Measurements from ENCODE around the gene NIT1.
A peak's percentile ranks its signal among the peaks of the same experiment; 100 is the strongest.

- TF ChIP-seq SUZ12 (IDR thresholded peaks at IDR 0.05) (no peak), BHLHE40 (IDR thresholded peaks at IDR 0.05; ENCODE audit: borderline replicate concordance) (no peak), ARNT (IDR thresholded peaks at IDR 0.05) (no peak), SP1 (IDR thresholded peaks at IDR 0.05) (no peak), FOXM1 (IDR thresholded peaks at IDR 0.05; ENCODE audit: borderline replicate concordance) (no peak), TARDBP (IDR thresholded peaks at IDR 0.05) (no peak), CTBP1 (IDR thresholded peaks at IDR 0.05; ENCODE audit: borderline replicate concordance) (no peak), NFRKB (IDR thresholded peaks at IDR 0.05) (no peak), ZNF384 (IDR thresholded peaks at IDR 0.05) (no peak), ELF4 (IDR thresholded peaks at IDR 0.05) (no peak), L3MBTL2 (conservative IDR thresholded peaks at IDR 0.05) (peak; percentile 93), FOXA1 (IDR thresholded peaks at IDR 0.05) (no peak)
- TF ChIP-seq, protein P1, sequence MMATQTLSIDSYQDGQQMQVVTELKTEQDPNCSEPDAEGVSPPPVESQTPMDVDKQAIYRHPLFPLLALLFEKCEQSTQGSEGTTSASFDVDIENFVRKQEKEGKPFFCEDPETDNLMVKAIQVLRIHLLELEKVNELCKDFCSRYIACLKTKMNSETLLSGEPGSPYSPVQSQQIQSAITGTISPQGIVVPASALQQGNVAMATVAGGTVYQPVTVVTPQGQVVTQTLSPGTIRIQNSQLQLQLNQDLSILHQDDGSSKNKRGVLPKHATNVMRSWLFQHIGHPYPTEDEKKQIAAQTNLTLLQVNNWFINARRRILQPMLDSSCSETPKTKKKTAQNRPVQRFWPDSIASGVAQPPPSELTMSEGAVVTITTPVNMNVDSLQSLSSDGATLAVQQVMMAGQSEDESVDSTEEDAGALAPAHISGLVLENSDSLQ (IDR thresholded peaks at IDR 0.05), result no peak
Measured at GRCh38 chr1:161131523-161132409, 13.9 kb downstream of the NIT1 start.
